HG02678 (cell line): ENCODE results near the gene ALX4.

Experiments
- ATAC-seq: cut with Tn5 transposase; IDR thresholded peaks from one replicate; pipeline ENCODE4 v1.9.1; 2021; ENCODE audit warnings: mild to moderate bottlenecking, moderate library complexity; ENCODE audit not compliant: unreplicated experiment

ALX4 gene

DNA sequence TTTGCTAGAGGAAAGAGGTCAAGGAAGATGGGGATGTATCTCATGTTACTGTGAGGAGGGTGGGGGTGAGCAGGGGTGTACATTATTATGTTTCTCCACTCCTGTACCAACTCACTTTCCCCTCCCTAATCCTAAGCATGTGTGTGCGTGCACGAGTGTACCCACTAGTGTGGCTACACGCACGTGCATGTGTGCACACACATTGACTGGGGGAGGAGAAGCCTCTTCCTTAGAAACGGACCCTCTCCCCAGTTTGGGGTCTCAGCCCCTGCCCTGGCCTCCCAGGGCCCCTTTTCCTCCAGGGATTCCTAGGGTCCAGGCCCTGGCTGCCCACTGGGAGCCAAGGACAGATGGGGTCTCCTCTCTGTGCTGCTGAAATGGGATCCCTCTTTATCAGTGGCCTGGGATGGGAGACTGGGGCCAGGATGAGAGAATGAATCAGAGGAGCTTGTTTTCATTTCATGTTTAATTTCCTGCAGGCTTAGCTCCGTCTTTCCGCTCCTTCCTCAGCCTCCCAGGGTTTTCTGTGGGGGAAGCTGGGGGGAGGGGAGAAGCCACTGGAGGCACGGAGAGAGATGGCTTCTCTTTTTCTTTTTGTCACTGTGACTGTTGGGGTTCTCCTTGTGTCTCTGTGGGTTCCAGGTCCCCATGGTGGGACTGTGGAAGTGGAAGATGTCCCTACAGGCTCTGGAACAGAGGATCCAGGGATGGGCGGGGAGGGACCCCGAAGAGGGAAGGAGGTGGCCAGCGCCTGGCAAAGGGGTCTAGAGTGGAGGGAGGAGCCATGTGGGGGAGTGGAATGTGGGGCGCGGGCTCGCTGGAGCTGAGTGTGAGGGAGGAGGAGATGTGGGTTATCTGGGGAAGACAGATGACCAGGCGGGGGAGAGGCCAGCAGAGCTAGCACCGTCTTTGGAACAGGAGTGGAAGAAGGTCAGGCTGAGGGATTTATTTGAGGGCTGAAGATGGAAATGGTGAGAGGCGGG is 40.3 kb downstream of the ALX4 start:
- ATAC-seq, result no peak

DNA sequence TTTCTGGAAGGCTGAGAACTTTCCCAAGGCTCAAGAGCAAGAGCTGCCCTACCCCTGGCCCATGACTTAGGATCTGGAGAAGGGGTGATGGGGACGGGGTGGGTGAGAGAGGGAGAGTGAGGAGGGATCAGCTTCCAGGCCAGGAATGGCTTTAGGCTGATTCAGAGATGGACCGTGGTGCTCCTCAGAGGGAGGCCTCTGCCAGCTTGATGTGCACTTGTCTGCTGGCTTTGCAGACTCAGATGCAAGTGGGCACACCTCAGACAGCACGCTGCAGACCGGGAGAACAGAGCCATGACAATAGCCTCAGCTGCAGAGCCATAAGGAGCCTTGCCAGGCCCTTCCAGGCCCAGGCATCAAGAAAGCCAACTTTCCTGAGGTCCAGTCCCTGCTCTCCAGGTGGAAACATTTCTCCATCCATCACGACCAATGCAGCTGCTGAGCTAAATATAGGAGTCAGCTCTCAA is 41.3 kb downstream of the ALX4 start:
- ATAC-seq, result no peak

DNA sequence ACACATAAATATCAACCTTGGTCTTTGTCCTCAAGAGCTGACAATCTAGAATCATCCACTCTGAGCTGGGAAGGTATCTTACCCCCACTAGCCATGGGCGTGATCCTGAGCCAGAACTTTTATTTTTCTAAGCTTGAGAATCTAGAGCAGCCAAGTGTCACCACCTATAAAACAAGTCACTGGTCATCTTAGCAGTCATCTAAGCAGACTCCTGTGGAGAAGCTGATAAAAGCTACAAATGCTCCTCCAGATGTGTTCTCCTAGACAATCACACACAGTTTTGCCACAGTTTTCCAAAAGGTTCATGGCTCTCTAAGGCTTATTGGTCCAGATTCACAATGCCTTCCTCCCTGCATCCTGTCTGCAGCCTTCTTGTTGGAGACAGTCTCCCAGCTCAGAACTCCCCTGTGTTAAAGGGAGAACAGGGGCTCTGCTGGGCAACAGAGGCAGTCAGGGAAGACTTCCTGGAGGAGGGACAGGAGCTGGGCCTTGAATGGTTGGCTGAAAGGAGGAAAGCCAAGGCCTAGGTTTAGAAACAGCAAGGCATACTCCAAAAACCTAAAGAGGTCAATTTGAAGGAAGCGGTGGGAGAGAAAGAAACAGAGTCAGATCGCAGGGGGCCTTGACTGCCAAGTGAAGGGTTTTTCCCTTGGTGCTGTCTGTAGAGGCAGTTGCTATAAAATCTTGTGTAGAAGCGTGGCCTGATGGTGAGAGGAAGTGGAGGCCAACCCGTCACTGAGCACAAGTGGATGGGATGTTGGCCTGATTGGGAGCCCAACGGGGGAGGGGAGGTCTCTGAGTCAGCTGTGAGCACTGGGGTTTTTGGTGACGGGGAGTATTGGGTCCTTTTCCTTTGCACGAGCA is 42.0 kb downstream of the ALX4 start:
- no peak for ATAC-seq

DNA sequence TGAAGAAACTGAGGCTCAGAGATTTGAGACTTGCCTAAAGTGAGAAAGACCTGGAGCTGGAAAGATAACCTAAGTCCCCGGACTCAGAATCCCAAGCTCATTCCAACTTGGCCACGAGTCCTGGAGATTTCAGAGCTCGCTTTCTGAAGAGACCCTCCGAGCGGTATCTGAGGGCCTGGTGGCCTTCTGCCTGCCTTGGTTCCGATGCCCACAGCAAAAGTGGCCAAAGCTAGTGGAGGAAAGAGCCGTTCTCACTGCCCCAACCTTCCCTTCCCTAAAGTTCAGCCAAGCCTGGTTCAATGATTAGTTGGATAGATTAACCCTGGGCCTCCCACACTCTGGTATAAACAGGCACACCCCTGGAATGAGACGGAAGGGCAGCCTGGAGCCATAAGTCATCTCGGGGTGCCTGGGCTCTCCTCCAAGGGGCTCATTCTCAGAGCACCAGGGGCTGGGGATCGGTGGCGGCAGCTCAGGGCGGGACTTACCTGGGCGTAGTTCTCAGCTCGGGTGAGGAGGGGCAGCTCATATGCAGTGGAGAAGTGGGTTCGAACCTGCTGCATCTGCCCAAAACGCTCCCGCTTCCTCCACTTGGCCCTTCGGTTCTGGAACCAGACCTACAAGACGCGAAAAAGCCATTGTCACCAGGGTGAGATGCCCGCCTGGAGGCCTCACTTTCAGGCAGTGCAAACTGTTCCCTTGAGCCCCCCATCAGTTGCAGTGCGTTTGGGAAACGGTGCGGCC is 42.8 kb downstream of the ALX4 start:
- ATAC-seq, result no peak

DNA sequence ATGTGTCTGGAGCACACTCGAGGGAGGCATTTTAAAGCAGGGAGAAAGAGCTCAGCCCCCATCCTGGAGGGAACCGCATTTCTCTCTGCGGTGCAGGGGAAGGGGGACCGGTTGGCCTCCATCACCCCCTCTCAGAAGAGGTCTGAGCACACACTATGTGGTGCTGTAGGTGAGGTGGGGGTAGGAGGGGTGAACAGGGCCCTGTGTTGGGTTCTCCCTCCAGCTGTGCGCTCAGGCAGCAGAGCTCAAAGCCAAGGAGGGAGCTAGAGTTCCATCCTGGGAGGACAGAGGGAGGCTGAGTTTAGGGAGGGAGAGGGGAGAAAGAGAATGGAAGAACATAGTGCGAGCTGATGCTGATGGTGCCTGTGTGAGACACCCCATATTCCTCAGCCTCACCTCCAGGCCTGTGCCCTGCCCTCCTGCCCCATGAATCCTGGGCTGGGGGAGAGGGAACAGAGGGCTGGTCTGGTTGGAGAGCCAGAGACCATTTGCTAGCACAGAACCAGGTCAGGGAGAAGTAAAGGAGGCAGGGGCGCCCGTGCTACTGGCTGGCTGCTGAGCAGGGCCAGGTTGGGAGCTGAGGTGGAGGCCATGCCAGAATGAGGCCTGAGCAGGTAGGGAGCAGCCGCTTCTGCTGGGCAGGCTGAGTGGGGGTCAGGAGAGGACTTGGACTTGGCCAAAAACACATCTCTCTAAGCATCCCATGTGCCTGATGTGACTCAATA is 43.7 kb downstream of the ALX4 start:
- no peak for ATAC-seq

DNA sequence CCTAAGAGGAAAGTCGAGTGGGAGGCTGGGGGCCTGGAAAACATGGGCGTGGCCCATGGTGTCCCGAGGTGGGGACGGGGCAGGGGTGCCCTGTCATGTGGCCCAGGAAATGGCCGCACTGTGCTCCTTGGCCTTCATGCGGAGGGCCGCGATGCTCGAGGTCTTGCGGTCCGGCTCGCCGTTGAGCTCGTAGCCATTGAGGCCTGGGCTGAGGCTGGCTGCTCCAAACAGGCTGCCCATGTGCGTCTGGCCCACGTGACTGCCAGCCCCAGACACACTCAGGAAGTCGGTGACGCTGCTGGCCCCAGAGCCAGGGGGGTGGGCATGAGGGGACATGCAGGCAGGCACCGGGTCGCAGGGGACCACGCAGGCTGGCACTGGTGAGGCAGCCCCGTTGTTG is 45.2 kb downstream of the ALX4 start:
- ATAC-seq, result no peak

DNA sequence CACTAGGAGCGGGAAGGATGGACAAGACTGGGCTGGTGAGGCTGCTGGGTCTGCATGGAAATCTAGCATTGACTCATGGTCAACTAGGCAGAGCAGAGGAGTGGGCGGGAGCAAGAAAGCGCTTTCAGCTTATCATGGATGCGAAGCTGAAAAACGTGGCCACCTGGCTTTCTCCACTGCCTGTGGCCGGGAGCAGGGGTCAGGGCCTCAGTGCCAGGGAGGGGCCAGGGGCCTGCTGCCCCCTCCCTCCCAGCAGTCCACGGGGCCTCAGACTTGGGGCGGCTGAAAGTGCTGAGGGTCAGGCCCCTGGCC is 45.5 kb downstream of the ALX4 start:
- no peak for ATAC-seq

DNA sequence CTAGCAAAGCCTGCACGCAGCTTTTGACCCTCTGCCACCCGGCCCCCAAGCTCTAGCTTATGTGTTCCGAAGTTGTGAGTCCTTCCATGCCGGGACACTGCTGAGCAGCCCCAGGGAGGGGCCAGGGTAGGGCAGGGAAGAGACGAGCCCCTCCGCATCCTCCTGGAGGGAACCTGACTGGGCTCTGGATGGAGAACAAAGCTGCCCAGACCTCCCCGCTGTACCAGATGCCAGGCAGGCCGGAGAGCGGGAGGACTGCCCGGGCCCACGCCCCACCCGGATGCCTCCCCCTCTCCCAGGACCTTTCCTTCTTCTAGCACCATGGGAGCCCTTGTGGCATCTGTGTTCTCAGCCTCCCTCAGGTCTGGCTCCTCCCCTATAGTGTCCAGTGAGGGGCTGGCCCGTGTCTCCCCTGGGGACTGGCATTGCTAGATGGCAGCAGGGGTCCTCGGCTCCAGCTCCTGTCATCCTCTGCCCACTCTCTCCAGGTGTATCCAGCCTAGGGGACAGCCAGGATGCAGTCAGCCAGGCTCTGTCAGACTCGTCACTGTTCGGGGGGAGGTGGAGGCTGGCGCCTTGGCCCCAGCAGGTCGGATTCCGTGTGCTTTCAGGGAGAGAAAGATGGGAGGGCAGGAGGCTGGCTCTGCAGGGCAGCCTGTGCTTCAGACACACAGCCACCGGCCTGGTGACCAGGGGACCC is 46.1 kb downstream of the ALX4 start:
- no peak for ATAC-seq

DNA sequence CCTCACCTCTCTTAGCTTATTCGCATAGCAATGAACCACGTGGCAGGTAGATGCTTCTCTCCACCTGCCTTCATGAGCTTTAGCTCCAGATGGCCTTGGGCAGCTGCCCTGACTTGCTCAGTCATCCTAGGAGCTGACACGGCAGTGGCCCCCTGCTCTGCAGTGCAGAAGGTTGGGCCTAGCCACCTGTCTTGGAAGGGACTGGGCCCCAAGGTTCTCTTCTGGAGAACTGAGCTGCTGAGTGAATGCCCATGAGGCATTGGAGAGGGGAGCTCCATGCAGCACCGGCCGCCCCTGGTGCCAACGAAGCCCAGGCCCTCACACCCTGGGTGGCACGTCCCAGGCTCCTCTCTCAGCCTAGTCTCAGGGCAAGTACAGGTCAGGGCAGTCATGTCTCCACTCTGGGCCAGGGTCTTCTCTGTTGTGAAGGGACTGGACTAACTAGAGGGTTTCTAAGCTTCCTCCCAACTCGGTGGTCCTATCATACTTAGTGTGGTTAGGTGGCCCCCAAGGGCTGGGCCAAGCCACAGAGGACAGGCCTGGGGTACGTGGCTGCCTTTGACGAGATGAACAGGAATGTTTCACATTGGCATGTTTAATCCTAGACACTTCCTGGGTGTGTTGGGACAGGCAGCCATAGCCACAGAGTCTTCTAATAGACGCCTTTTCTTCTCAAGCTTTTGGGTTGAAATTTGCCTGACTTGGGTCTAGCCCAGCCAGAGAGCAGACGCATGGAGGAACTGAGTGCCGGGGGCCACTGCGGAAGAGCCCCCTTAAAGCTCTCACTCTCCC is 47.9 kb downstream of the ALX4 start:
- ATAC-seq, result no peak

DNA sequence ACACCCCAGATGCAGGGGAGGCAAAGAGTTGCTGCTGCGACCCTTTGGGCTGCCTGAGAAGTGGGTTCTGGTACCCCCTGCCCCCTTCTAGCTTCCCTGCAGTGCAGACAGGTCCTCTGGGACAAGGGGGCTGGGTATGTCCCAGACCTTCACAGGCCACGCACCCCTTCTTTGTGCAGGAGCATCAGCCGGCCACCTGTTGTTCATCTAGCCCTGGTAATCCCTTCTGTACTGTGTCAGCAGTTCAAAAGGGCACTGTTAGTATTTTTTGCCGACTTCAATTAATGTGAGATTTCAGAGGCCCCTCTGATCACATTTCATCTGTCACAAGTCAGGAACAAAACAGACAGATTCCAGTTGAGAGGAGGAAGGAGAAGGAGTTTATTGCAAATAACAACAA is 49.9 kb downstream of the ALX4 start:
- ATAC-seq, result no peak

DNA sequence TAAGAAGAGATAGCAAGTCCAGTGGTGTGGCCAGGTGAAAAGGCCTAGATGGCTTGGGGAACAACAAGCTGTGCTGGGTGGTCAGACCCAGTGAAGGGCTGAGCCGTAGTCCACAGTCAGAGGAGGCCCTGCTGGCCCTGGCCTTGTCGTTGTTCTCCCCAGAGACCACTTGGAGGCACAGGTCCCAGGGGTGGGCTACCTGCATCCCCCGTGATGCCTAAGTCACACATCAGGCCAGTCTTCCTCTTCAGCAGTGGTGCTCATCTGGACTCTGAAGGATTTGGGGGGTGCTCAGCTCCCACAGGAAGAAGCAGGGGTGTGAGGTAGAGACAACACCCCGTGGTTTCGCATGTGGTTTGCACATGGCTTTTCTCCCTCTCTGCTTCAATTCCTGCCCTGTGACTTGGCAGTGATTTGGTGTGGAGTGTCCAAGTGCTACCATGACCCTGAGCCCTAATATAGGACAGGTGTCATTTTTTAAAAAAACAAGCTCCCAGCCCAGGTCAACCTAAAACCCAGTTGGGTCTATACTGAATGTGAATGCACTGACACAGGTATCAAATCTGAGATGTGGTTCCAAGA is 51.0 kb downstream of the ALX4 start:
- no peak for ATAC-seq

DNA sequence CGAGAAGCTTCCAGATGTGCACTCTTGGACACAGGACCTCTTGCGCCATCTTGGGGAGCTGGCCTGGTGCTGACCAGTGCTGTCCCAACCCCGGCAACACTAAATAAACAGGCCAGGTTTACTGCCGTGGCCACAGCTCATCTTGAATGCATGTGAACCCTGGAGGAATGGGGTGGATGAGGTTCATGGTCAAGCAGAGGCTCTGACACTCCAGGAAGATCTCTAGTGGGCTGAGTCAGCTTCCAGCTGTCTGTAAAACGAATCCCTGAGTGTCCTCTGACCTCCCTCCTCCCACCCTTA is 51.8 kb downstream of the ALX4 start:
- no peak for ATAC-seq

DNA sequence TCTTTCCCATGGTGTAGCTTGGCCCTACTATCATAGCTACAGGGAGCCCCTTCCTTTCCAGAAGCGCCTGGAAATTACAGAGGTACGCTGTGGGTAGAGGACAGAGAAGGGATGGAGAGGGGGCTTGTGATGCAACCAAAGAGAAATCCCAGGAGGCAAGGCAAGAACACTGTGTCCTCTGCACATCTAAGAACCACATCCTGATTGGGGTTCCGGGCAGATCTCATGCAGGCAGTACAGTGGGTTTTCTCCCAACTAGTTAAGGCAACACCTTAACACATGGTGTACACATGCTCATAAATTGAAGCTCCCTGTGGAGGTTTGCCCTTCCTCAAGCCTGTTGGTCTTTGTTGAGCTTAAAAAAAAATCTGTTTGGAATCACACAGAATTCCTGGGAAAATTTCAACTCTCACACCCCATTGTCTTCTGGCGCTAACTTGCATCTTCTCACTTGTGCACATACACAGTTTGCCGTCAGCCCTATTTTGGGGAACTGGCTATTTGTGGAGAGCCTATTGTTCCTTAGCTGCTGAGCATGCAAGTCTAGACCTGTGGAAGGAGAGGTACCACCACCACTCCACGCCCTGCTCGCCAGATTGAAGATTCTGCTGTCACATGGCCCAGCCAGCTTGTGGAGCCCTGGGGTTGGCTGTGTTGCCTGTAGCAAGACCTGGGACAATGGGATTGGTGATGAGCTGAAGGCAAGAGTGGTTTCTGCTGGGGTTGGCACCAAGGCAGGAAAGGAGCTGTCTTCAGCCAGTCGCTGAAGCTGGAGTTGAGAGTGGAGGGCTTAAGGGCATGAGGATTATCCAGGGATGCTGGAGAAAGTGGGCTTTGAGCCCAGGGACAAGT is 52.4 kb downstream of the ALX4 start:
- no peak for ATAC-seq

DNA sequence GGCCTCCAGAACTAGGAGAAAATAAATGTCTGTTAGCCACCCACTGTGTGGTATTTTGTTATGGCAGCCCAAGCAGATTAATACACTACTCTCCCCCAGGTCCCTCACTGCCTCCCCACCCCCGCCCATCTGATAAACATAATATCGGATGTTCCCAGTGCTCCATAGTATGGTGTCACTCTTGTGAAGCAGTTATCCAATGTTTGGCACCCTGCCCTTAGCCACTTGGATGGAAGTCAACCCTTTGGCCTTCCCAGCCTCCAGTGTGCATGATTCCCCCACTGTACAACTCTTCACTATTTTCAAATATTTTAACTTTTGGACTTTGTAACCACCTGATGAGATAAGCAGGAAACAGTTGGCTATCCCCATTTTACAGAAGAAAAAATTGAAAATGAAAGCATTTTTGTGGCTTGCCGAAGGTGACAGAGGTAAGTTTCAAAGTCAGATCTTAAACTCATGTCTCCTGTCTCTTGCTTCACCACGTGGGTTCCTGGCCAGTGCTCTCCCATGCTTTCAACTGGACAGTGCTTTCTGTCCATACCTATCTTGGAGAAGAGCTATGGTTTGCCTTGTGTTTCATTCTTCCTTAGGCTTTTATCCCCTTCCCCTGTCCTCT is 53.2 kb downstream of the ALX4 start:
- ATAC-seq, result no peak

DNA sequence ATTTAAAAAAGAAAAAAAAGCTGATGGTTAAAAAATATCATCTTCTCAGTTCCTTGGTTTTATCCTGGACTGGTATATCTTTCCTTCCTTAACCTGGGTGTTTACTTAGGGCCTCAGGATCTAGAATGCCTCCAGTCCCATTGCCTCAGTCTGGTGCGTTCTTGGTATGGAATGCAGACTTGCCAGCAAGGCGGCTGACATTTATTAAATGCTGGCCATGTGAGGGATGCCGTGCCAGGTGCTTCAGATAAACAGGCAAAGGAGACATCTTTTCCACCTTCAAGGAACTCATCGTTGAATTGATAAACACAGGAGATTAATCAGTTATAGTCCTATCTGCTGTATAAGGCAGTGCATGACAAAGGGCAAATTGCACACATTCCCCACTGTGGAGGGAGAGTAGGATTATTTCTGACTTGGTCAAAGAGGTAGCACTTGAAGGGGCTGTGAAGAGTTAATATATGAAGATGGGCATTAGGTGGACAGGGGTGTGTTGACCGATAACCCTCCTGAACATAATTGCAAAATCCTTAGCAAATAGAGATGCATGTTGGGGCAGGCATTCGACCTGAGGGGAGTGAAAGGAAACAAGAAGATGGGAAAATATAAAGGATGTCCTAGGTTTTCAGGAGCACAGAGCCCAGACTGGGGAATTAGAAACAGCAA is 54.4 kb downstream of the ALX4 start:
- no peak for ATAC-seq

DNA sequence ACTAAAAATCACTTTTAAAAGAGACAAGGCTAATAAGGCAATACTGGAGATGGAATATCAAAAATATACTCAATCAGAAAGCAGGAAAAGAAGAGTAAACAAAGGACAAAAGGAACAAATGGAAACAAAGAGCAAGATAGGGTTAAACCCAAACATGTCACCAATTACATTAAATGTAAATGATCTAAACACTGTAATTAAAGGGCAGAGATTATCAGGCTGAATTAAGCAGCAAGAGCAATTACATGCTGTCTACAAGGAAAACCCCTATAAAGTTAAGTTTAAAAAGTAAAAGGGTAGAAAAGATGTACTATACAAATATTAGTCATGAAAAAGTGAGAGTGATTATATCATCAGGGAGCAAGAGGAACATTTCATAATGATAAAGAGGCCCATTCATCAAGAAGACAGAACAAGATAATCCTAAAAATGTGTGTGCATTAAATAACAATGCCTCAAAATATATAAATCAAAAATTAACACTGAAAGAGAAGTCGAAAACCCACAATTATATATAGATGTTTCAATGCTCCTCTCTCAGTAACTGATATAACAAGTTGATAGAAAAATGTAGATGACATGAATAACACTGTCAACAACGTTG is 56.8 kb downstream of the ALX4 start:
- no peak for ATAC-seq

DNA sequence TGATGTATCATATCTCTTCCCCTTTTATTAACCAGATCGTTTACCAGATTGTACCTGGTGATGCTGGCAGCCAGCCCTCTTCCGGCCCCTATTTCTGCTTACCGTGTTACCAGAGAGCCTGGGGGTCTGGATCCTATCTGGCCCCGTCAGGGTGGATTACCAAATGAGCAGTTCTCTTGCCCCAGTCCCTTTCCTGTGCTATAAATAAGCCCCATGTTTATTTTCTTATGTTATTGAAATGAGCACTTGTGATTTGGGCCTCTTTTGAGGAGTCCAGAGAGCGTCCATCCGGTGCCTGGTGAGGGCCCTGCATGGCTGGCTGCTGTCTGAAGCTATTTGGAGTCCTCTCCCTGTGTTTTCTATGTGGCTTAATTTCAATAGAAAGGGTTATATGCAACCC is 59.5 kb downstream of the ALX4 start:
- no peak for ATAC-seq
